Mucosa of stomach (tissue), 1 donor: ENCODE results near the gene PCNP.
"Not testable (repeated sequence)": the region's sequence is repeated elsewhere in the genome, so short reads cannot be mapped to it uniquely, and the experiment has no call there.

Experiments
- H3K27me3 ChIP-seq: one replicate; pipeline ENCODE4 v1.7.0; 2013; ENCODE audit warnings: mild to moderate bottlenecking, low read length; ENCODE audit not compliant: control insufficient read depth, insufficient read depth
- H3K36me3 ChIP-seq: one replicate; pipeline ENCODE4 v1.7.0; 2013; ENCODE audit warnings: low read length; ENCODE audit not compliant: control insufficient read depth, insufficient read depth
- H3K4me1 ChIP-seq: one replicate; pipeline ENCODE4 v1.7.0; 2013; ENCODE audit warnings: mild to moderate bottlenecking, low read length; ENCODE audit not compliant: control insufficient read depth, insufficient read depth
- H3K4me3 ChIP-seq: one replicate; pipeline ENCODE4 v1.7.0; 2013; ENCODE audit warnings: low read length
- H3K9ac ChIP-seq: one replicate; pipeline ENCODE4 v1.7.0; 2013; ENCODE audit warnings: mild to moderate bottlenecking, low read length, moderate library complexity
- H3K9me3 ChIP-seq: one replicate; pipeline ENCODE4 v1.7.0; 2013; ENCODE audit warnings: mild to moderate bottlenecking, low read length, moderate library complexity; ENCODE audit not compliant: control insufficient read depth
- donor health status: Pancreatic carcinoma.

Gene PCNP

GRCh38 chr3:101542957-101543356, 31.0 kb upstream of the PCNP start:
- no peaks in the 10 kb centered on the region for H3K4me1 ChIP-seq
- no peaks in the 10 kb centered on the region for H3K9me3 ChIP-seq
- no peaks in the 10 kb centered on the region for H3K36me3 ChIP-seq
- H3K9ac ChIP-seq = no peak overlapping the region
- H3K4me3 ChIP-seq = no peak overlapping the region
- H3K27me3 ChIP-seq = no peaks in the 10 kb centered on the region

- Histone ChIP-seq H3K27me3 (no peaks in the 10 kb centered on the region), H3K9me3 (no peaks in the 10 kb centered on the region), H3K36me3 (no peaks in the 10 kb centered on the region), H3K9ac (no peak overlapping the region), H3K4me3 (no peak overlapping the region), H3K4me1 (no peaks in the 10 kb centered on the region)
Observed at GRCh38 chr3:101544161-101544850, 29.7 kb upstream of the PCNP start.

DNA sequence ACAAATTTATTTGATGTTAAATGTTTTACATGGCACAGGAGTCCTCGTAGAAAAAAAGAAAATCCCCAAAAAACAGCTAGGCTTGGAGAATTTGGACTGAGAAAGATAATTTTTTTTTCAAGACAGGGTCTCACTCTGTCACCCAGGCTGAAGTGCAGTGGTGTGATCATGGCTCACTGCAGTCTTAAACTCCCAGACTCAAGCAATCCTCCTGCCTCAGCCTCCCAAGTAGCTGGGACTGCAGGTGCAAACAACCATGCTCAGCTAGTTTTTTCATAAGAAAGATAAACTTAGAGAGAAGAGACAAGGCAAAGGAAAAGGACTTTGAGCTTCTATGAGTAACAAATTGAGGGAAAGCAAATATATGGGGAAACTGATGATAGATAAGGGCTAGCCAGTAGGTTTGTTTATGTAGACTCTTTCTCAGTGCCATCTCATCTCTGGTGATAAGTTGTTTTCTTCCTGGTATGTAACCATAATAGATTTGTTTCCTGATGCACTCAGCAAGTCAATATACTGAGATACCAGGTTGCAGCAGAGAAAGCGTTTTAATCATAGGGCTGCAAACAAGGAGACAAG, 25.4 kb upstream of the PCNP start:
- Histone ChIP-seq H3K36me3 (no peaks in the 10 kb centered on the region), H3K4me3 (no peak overlapping the region), H3K4me1 (no peaks in the 10 kb centered on the region), H3K27me3 (no peaks in the 10 kb centered on the region), H3K9me3 (no peaks in the 10 kb centered on the region), H3K9ac (no peak overlapping the region)

DNA sequence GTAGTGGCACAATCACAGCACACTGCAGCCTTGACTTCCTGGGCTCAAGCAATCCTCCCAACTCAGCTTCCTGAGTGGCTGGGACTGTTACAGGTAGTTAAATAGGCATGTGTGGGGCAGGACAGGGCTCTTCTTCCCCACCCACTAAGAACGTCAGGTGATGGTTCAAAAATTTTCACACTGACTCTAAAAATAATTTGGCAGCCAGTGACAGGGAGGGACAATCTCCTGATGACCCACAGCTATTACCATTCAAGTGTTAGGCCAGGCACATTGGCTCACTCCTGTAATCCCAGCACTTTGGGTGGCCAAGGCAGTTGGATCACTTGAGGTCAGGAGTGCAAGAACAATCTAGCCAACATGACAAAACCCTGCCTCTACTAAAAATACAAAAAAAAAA, 24.5 kb upstream of the PCNP start:
- Histone ChIP-seq H3K4me3 (no peak overlapping the region), H3K36me3 (no peaks in the 10 kb centered on the region), H3K9ac (no peak overlapping the region), H3K27me3 (no peaks in the 10 kb centered on the region), H3K4me1 (no peaks in the 10 kb centered on the region), H3K9me3 (no peaks in the 10 kb centered on the region)

GRCh38 chr3:101551359-101552081, 22.5 kb upstream of the PCNP start:
- H3K9ac ChIP-seq, H3K9me3 ChIP-seq, H3K36me3 ChIP-seq, H3K27me3 ChIP-seq, H3K4me1 ChIP-seq, H3K4me3 ChIP-seq: not testable (repeated sequence)

GRCh38 chr3:101553381-101553780, 20.6 kb upstream of the PCNP start:
- H3K9me3 ChIP-seq, H3K4me3 ChIP-seq, H3K36me3 ChIP-seq, H3K27me3 ChIP-seq, H3K4me1 ChIP-seq, H3K9ac ChIP-seq: not testable (repeated sequence)

- H3K4me3 ChIP-seq = no peak overlapping the region
- no peaks in the 10 kb centered on the region for H3K4me1 ChIP-seq
- no peak overlapping the region for H3K9ac ChIP-seq
- H3K9me3 ChIP-seq = no peaks in the 10 kb centered on the region
- no peaks in the 10 kb centered on the region for H3K27me3 ChIP-seq
- no peaks in the 10 kb centered on the region for H3K36me3 ChIP-seq
Observed at GRCh38 chr3:101556064-101556463, 17.9 kb upstream of the PCNP start.

- Histone ChIP-seq H3K9ac (peak within 1 kb of the TSS; percentile 85), H3K36me3 (no peaks in the 10 kb centered on the region), H3K4me3 (peak within 1 kb of the TSS; percentile 88), H3K27me3 (no peaks in the 10 kb centered on the region), H3K4me1 (peaks cover 4% of the 10 kb centered on the region), H3K9me3 (no peaks in the 10 kb centered on the region)
Observed at GRCh38 chr3:101561630-101562328, 12.2 kb upstream of the PCNP start, which contains the start of gene TRMT10C. Gene TRMT10C, plus strand, starts transcription at chr3:101561868. Its CDS starts 2,914 bp downstream, at chr3:101564782.

GRCh38 chr3:101567528-101568317, 6.3 kb upstream of the PCNP start:
- Histone ChIP-seq H3K4me1 (peaks cover 2% of the 10 kb centered on the region), H3K9me3 (no peaks in the 10 kb centered on the region), H3K27me3 (no peaks in the 10 kb centered on the region), H3K36me3 (no peaks in the 10 kb centered on the region), H3K4me3 (no peak overlapping the region), H3K9ac (no peak overlapping the region)

DNA sequence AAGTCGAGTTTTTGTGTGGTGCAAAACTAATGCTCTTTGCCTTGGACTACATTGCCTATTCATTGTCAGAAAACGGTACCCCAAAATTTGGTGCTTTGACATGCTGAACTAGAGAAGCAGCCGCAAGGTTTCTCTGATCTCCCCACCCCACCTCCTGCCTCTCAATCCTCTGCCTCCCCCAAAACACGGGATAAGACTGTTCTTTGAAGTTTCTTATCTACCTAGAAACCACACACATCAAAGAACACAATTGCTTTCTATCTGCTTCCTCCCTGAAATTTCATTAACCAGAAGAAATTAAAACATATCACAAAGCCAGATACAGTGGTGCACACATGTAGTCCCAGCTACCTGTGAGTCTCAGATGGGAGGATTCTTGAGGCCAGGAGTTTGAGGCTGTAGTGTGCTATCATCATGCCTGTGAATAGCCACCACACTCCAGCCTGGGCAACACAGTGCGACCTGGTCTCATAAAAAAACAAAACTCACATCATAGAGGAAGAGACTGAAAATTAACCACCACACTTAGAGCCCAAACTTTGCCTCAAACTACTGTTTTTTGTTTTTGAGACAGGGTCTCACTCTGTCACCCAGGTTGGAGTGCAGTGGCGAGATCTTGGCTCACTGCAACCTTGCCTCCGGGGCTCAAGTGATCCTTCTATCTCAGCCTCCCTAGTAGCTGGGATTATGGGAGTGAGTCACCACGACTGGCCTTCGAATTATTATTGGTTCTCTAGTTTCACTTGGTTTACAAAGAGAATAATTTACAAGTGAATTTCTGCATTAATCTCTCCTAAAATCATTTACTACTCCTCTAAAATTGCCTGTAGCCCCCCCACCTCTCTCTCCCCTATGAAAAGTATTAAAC, 2.7 kb upstream of the PCNP start:
- no peaks in the 10 kb centered on the region for H3K9me3 ChIP-seq
- no peaks in the 10 kb centered on the region for H3K36me3 ChIP-seq
- no peaks in the 10 kb centered on the region for H3K27me3 ChIP-seq
- peaks cover 13% of the 10 kb centered on the region for H3K4me1 ChIP-seq
- H3K9ac ChIP-seq = no peak overlapping the region
- no peak overlapping the region for H3K4me3 ChIP-seq
